GM18867 (cell line): ENCODE results near the gene PTPRM.

Experiments
- ATAC-seq: cut with Tn5 transposase; IDR thresholded peaks from one replicate; pipeline ENCODE4 v1.9.1; 2021; ENCODE audit warnings: mild to moderate bottlenecking, moderate library complexity; ENCODE audit not compliant: unreplicated experiment

Gene PTPRM

DNA sequence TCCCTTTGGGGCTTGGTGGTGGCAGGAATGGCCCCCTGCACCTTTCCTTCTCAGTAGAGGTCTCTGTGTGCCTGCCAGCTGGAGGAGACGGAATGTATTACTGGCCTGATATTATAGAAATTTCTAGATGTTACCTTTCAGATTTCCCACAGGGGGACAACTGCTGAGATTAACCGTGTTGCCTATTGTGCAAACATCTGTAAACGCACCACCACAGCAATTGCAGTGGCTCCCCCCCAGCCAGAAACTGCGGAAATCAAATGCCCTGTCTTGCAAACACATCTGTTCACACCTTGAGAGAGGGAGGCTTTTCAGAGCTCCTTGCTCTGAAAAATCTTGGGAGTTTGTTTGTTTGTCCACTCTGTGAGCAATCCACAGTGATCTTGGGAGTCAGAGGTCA lies 772.1 kb downstream of the PTPRM start:
- no peak for ATAC-seq

DNA sequence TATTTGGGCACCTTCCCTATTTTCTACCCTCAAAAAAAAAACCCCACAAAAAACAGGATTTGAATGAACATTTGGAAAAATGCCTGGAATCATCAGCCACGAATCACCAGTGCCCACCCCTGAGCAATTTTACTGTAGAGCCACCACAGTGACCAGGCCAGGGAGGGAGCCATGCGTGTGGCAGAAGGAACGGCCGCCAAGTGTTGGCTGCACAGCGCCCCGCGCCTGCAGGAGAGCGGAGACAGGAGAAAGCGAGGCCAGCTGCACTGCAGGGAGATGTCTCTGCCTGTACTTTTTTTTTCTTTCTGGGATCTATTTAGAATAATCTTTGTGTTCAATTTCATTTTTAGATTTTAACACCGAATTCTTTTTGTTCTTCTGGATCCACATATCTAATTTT lies 772.8 kb downstream of the PTPRM start:
- no peak for ATAC-seq

- ATAC-seq = no peak
These were observed 774.5 kb downstream of the PTPRM start for GRCh38 chr18:8341481-8342230.

DNA sequence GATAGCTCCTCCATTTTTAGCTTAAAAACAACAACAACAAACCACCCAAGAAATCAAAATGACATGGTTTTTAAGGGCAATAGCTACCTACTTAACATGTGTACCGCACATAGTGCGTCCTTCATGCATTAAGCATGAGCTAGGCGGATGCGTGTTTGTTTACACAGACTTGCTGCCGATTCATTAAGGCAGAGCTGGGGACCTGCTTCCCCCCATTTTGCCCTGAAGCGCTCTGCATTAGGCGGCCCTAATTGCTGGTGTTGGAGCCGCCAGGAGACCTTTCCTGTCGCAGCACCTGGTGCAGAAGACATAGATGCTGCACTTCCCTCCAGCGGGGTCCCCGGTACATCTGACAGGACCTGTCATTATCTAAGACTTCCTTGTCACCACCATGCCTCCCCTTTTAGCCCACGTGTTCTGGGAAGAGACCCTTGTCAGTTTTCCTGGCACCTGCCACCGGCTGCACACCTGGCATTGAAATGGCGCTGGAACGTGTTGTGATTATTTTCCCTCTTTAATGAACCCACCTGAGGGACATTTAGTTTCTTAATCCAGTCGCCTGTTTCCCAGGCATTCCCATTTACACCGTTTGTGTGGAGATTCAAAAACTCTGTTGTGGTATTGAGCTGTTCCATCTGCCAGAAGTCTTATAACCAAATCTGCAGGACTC lies 781.1 kb downstream of the PTPRM start:
- no peak for ATAC-seq

GRCh38 chr18:8349608-8350323 lies 782.6 kb downstream of the PTPRM start:
- ATAC-seq = no peak

DNA sequence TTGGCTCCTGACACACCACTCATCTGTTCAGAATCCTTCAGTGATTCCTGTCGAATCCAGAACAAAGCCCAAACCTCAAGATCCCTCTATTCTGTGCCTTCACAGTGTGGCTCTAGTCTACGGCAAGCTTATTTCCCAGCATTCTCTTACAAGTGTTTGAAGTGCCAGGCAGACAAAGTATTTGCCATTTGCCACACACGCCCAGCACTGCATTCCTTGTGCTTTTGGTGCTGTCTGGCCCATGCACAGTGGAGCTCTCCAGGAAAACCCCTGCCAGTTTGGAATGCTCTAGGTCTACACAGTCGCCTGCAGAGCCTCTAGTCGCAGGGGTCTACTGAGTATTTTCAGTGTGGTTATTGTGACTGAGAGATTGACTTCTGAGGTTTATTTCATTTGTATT lies 783.5 kb downstream of the PTPRM start:
- no peak for ATAC-seq

GRCh38 chr18:8351161-8351560 lies 784.0 kb downstream of the PTPRM start:
- no peak for ATAC-seq

- ATAC-seq = no peak
These were observed 787.2 kb downstream of the PTPRM start for GRCh38 chr18:8354304-8354703.

GRCh38 chr18:8356001-8356400 lies 788.9 kb downstream of the PTPRM start:
- ATAC-seq = no peak

- ATAC-seq = no peak
These were observed 790.2 kb downstream of the PTPRM start for GRCh38 chr18:8357320-8357719.

DNA sequence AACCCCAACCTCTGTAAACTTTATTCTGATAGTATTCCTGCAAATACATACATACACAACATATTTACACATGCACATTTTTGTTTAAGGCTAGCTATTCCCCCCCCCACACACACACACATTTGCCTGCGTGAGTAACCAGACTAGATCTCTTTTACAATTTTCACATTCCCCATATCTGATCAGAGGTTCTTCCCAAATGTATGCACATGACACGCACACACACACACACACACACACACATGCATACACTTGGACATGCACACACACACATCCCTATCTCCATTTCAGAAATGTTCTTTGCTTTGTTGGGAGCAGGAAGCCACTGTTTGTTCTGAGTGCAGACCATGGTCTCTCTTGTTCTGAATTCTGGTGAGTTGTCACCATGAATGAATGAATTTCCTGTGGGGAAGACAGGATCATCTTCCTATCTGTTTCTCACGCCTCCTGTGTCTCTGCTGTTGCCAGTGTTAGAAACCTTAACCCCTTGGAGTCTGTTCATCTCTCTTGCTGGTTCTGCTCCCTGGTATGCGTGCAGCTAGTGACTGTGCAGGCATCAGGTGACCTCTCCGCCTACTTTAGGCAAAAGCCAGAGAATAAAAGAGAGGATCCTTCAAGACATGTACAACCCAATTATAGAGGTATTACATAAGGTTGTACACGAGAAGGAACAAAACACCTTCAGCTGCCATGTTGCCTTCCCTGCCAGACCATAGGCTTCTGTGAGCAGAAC lies 791.1 kb downstream of the PTPRM start:
- no peak for ATAC-seq

GRCh38 chr18:8359076-8359475 lies 792.0 kb downstream of the PTPRM start:
- ATAC-seq = no peak

GRCh38 chr18:8359481-8359880 lies 792.4 kb downstream of the PTPRM start:
- no peak for ATAC-seq

- ATAC-seq = no peak
These were observed 794.9 kb downstream of the PTPRM start for GRCh38 chr18:8361941-8362471.

- ATAC-seq = no peak
These were observed 795.7 kb downstream of the PTPRM start for GRCh38 chr18:8362863-8363262.

GRCh38 chr18:8364385-8364784 lies 797.3 kb downstream of the PTPRM start:
- ATAC-seq = no peak

DNA sequence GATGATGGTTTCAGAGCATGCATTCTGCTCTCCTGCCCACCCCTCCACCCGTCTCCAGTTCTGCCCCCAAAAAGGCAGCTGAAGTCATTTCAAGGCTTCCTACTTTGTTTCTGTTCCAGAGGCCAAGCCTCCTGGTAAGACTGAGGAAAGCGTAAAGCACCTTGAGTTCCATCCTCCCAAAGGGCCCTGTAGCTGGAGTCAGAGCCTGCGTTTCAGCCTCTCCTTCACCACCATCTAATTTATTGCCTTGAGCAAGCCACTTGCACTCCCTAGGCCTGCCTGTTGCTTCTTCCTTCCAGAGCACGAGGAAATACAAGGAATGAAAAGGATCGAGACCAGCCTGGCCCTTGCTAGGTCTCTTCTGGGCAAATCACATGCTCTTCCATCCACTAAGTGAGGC lies 797.9 kb downstream of the PTPRM start:
- no peak for ATAC-seq

DNA sequence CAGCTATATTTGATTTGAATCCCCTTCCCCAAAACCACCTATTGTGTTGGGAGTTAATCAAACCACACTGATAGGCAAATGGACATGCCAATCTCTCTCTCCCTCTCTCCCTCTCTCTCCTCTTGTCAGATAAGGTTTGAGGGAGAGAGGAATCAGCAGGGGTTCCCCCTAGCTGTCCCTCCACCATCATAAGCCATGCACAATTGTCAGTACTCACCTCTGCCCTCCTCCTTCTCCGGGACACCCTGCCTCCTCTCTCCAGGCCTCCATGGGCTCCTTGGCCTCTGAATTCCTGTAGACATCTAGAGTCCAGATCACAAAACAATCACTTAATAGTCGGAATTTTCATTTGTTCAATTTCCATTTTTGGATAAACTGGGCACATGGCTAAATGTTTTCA lies 798.4 kb downstream of the PTPRM start:
- ATAC-seq = no peak

GRCh38 chr18:8366070-8366469 lies 799.0 kb downstream of the PTPRM start:
- no peak for ATAC-seq

DNA sequence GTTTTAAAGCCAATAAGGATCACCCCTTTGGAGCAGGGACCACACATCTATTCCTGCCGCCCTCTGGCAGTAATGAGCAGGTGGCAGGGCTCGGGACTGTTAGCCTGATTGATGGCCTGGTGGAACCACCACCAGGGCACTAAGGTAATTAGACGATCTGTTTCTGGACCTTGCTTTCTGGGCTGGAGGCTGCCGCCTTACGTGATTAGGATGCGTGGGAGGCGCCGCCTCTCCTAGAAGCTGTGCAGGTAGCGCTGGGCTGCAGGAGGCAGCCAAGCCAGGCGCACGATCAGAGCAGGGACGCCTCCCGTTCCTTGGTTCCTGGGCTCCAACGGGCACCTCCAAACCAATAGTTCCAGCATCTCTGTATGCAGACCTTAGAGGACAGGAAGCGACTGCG lies 799.5 kb downstream of the PTPRM start:
- ATAC-seq = no peak
